Measurements from ENCODE around the gene PCDH9.

PCDH9 gene

GRCh38 chr13:66503890-66504289, 726.2 kb downstream of the PCDH9 start:
- DNase-seq: no peak

- no peak for DNase-seq
These were observed 729.0 kb downstream of the PCDH9 start for GRCh38 chr13:66501181-66501580.

GRCh38 chr13:66492479-66492878, 737.7 kb downstream of the PCDH9 start:
- no peak for DNase-seq

- no peak for DNase-seq
These were observed 738.9 kb downstream of the PCDH9 start for GRCh38 chr13:66491251-66491650.

GRCh38 chr13:66489586-66489985, 740.5 kb downstream of the PCDH9 start:
- no peak for DNase-seq

- DNase-seq: no peak
These were observed 741.0 kb downstream of the PCDH9 start for GRCh38 chr13:66489172-66489571.

- no peak for DNase-seq
These were observed 746.4 kb downstream of the PCDH9 start for GRCh38 chr13:66483712-66484111.

- DNase-seq: no peak
These were observed 747.3 kb downstream of the PCDH9 start for GRCh38 chr13:66482836-66483235.

- no peak for DNase-seq
These were observed 752.3 kb downstream of the PCDH9 start for GRCh38 chr13:66477816-66478215.

GRCh38 chr13:66475061-66475460, 755.1 kb downstream of the PCDH9 start:
- no peak for DNase-seq

- DNase-seq: no peak
These were observed 760.4 kb downstream of the PCDH9 start for GRCh38 chr13:66469745-66470144.

- DNase-seq: no peak
These were observed 761.5 kb downstream of the PCDH9 start for GRCh38 chr13:66468656-66469055.

- no peak for DNase-seq
These were observed 767.9 kb downstream of the PCDH9 start for GRCh38 chr13:66462187-66462586.

- DNase-seq: no peak
These were observed 769.1 kb downstream of the PCDH9 start for GRCh38 chr13:66461021-66461420.

- DNase-seq: no peak
These were observed 770.5 kb downstream of the PCDH9 start for GRCh38 chr13:66459634-66460033.

GRCh38 chr13:66459143-66459542, 771.0 kb downstream of the PCDH9 start:
- DNase-seq: no peak

- no peak for DNase-seq
These were observed 783.7 kb downstream of the PCDH9 start for GRCh38 chr13:66446413-66446812.

- DNase-seq: no peak
These were observed 786.2 kb downstream of the PCDH9 start for GRCh38 chr13:66443926-66444325.

- no peak for DNase-seq
These were observed 789.2 kb downstream of the PCDH9 start for GRCh38 chr13:66440938-66441337.

GRCh38 chr13:66430728-66431127, 799.4 kb downstream of the PCDH9 start:
- DNase-seq: no peak

GRCh38 chr13:66430269-66430668, 799.9 kb downstream of the PCDH9 start:
- DNase-seq: no peak

- DNase-seq: no peak
These were observed 801.0 kb downstream of the PCDH9 start for GRCh38 chr13:66429156-66429555.

- DNase-seq: no peak
These were observed 802.7 kb downstream of the PCDH9 start for GRCh38 chr13:66427458-66427861.

GRCh38 chr13:66425741-66426140, 804.4 kb downstream of the PCDH9 start:
- DNase-seq: no peak

- no peak for DNase-seq
These were observed 805.7 kb downstream of the PCDH9 start for GRCh38 chr13:66424422-66424821.

GRCh38 chr13:66415444-66415843, 814.7 kb downstream of the PCDH9 start:
- DNase-seq: no peak

All from activated gamma-delta T cell (primary cell).